HL-60 (cell line): ENCODE measurements around the gene AP1S3.

ENCODE experiments used
- CTCF ChIP-seq: IDR thresholded peaks from one replicate; pipeline ENCODE4 v1.5.1; 2011; ENCODE audit warnings: low read length, control low read depth, inconsistent platforms; ENCODE audit not compliant: insufficient read depth
- GABPA ChIP-seq: IDR thresholded peaks from 2 replicates; pipeline ENCODE4 v1.6.1; 2012; ENCODE audit warnings: low read depth
- POLR2AphosphoS5 ChIP-seq: IDR thresholded peaks from 2 replicates; pipeline ENCODE4 v1.6.1; 2012; ENCODE audit warnings: low read depth

GRCh38 chr2:223837287-223838061, at the start of gene AP1S3:
- TF ChIP-seq CTCF (no peak), POLR2AphosphoS5 (no peak), GABPA (no peak)
